ENCODE measurements around the gene LRBA.

The LRBA gene

GRCh38 chr4:150586162-150586810 is 428.8 kb downstream of the LRBA start:
- no peak for DNase-seq (ENCODE audit: low read depth)

GRCh38 chr4:150585611-150586010 is 429.5 kb downstream of the LRBA start:
- DNase-seq (ENCODE audit: low read depth) = no peak

GRCh38 chr4:150584111-150584915 is 430.8 kb downstream of the LRBA start:
- no peak for DNase-seq (ENCODE audit: low read depth)

GRCh38 chr4:150583287-150584110 is 431.6 kb downstream of the LRBA start:
- DNase-seq (ENCODE audit: low read depth) = no peak

GRCh38 chr4:150582873-150583286 is 432.2 kb downstream of the LRBA start:
- no peak for DNase-seq (ENCODE audit: low read depth)

GRCh38 chr4:150582146-150582872 is 432.8 kb downstream of the LRBA start, which contains the start of gene MAB21L2:
Gene MAB21L2, plus strand, starts transcription at chr4:150582151. Its CDS starts 879 bp downstream, at chr4:150583030.
- no peak for DNase-seq (ENCODE audit: low read depth)

GRCh38 chr4:150581641-150582051 is 433.4 kb downstream of the LRBA start:
- no peak for DNase-seq (ENCODE audit: low read depth)

- no peak for DNase-seq (ENCODE audit: low read depth)
Observed at GRCh38 chr4:150581056-150581605, 434.0 kb downstream of the LRBA start.

GRCh38 chr4:150580306-150580705 is 434.8 kb downstream of the LRBA start:
- DNase-seq (ENCODE audit: low read depth) = no peak

- no peak for DNase-seq (ENCODE audit: low read depth)
Observed at GRCh38 chr4:150579551-150580234, 435.4 kb downstream of the LRBA start.

- DNase-seq (ENCODE audit: low read depth) = no peak
Observed at GRCh38 chr4:150578745-150579501, 436.2 kb downstream of the LRBA start.

- no peak for DNase-seq (ENCODE audit: low read depth)
Observed at GRCh38 chr4:150577796-150578195, 437.3 kb downstream of the LRBA start.

- DNase-seq (ENCODE audit: low read depth) = no peak
Observed at GRCh38 chr4:150574678-150575077, 440.4 kb downstream of the LRBA start.

GRCh38 chr4:150573534-150573933 is 441.6 kb downstream of the LRBA start:
- no peak for DNase-seq (ENCODE audit: low read depth)

GRCh38 chr4:150572704-150573504 is 442.2 kb downstream of the LRBA start:
- no peak for DNase-seq (ENCODE audit: low read depth)

GRCh38 chr4:150570862-150571261 is 444.2 kb downstream of the LRBA start:
- no peak for DNase-seq (ENCODE audit: low read depth)

- DNase-seq (ENCODE audit: low read depth) = no peak
Observed at GRCh38 chr4:150569998-150570535, 445.0 kb downstream of the LRBA start.

- DNase-seq (ENCODE audit: low read depth) = no peak
Observed at GRCh38 chr4:150569384-150569987, 445.6 kb downstream of the LRBA start.

GRCh38 chr4:150567070-150567469 is 448.0 kb downstream of the LRBA start:
- DNase-seq (ENCODE audit: low read depth) = no peak

Measured in activated T-helper 1 cell treated with Interleukin-2 at 50 U/mL for 16 hours (primary cell).